Liver (tissue), 3 donors: Measurements from ENCODE around the gene RO60.

ENCODE experiments used
- EGR1 ChIP-seq, 2 donors: IDR thresholded peaks; 2 replicates each; pipeline ENCODE4 v1.6.1; 2016 to 2018; ENCODE audit warnings: antibody characterized with exemption in 2 of 2, low read depth in 2 of 2
- GABPA ChIP-seq, 2 donors: IDR thresholded peaks in 1 of 2; conservative IDR thresholded peaks in 1 of 2; 2 replicates each; pipeline ENCODE4 v1.6.1; 2016; ENCODE audit warnings: antibody characterized with exemption in 2 of 2, mild to moderate bottlenecking in 1 of 2, moderate library complexity in 1 of 2
- HNF4G ChIP-seq: IDR thresholded peaks from 2 replicates; pipeline ENCODE4 v1.6.1; 2016; ENCODE audit warnings: antibody characterized with exemption
- JUND ChIP-seq, 2 donors: IDR thresholded peaks; 2 replicates each; pipeline ENCODE4 v1.6.1; 2016; ENCODE audit warnings: antibody characterized with exemption in 2 of 2
- REST ChIP-seq: IDR thresholded peaks from 2 replicates; pipeline ENCODE4 v1.6.1; 2016; ENCODE audit warnings: antibody characterized with exemption, mild to moderate bottlenecking
- SP1 ChIP-seq: IDR thresholded peaks from 2 replicates; pipeline ENCODE4 v1.6.1; 2018; ENCODE audit warnings: antibody characterized with exemption, mild to moderate bottlenecking
- TAF1 ChIP-seq: conservative IDR thresholded peaks from 2 replicates; pipeline ENCODE4 v1.6.1; 2016; ENCODE audit warnings: antibody characterized with exemption, mild to moderate bottlenecking
- TF ChIP-seq, protein P1 (sequence below): IDR thresholded peaks from 2 replicates; pipeline ENCODE4 v1.6.1; 2016; ENCODE audit warnings: antibody characterized with exemption
- TF ChIP-seq, protein P2 (sequence below): fragments of 150-350 bp; IDR thresholded peaks from 2 replicates; pipeline ENCODE4 v1.5.1; 2017; ENCODE audit warnings: improper control_type of control experiment, low read depth, low read length; ENCODE audit not compliant: missing input control
- TF ChIP-seq, protein P3 (sequence below): IDR thresholded peaks from 2 replicates; pipeline ENCODE4 v1.6.1; 2016; ENCODE audit warnings: antibody characterized with exemption
- TF ChIP-seq, protein P4 (sequence below): IDR thresholded peaks from 2 replicates; pipeline ENCODE4 v1.6.1; 2016; ENCODE audit warnings: antibody characterized with exemption
- donor health status: healthy.
- donor health status: healthy.

- TF ChIP-seq, protein P1, sequence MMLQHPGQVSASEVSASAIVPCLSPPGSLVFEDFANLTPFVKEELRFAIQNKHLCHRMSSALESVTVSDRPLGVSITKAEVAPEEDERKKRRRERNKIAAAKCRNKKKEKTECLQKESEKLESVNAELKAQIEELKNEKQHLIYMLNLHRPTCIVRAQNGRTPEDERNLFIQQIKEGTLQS: no peak
- TF ChIP-seq, protein P2, sequence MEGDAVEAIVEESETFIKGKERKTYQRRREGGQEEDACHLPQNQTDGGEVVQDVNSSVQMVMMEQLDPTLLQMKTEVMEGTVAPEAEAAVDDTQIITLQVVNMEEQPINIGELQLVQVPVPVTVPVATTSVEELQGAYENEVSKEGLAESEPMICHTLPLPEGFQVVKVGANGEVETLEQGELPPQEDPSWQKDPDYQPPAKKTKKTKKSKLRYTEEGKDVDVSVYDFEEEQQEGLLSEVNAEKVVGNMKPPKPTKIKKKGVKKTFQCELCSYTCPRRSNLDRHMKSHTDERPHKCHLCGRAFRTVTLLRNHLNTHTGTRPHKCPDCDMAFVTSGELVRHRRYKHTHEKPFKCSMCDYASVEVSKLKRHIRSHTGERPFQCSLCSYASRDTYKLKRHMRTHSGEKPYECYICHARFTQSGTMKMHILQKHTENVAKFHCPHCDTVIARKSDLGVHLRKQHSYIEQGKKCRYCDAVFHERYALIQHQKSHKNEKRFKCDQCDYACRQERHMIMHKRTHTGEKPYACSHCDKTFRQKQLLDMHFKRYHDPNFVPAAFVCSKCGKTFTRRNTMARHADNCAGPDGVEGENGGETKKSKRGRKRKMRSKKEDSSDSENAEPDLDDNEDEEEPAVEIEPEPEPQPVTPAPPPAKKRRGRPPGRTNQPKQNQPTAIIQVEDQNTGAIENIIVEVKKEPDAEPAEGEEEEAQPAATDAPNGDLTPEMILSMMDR: no peak
- TF ChIP-seq REST: no peak
- TF ChIP-seq EGR1 (IDR thresholded peaks at IDR 0.05; ENCODE audit: low read depth in 2 of 2): no peak
- TF ChIP-seq, protein P3, sequence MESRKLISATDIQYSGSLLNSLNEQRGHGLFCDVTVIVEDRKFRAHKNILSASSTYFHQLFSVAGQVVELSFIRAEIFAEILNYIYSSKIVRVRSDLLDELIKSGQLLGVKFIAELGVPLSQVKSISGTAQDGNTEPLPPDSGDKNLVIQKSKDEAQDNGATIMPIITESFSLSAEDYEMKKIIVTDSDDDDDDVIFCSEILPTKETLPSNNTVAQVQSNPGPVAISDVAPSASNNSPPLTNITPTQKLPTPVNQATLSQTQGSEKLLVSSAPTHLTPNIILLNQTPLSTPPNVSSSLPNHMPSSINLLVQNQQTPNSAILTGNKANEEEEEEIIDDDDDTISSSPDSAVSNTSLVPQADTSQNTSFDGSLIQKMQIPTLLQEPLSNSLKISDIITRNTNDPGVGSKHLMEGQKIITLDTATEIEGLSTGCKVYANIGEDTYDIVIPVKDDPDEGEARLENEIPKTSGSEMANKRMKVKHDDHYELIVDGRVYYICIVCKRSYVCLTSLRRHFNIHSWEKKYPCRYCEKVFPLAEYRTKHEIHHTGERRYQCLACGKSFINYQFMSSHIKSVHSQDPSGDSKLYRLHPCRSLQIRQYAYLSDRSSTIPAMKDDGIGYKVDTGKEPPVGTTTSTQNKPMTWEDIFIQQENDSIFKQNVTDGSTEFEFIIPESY: no peak
- TF ChIP-seq HNF4G: no peak
- no peak for TF ChIP-seq JUND (IDR thresholded peaks at IDR 0.05)
- TF ChIP-seq TAF1: no peak
- no peak for TF ChIP-seq GABPA (IDR thresholded peaks at IDR 0.05 in 1 of 2, conservative IDR thresholded peaks at IDR 0.05 in 1 of 2)
- TF ChIP-seq, protein P4, sequence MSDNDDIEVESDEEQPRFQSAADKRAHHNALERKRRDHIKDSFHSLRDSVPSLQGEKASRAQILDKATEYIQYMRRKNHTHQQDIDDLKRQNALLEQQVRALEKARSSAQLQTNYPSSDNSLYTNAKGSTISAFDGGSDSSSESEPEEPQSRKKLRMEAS: no peak
- no peak for TF ChIP-seq SP1
Measured at GRCh38 chr1:193083365-193084088, 24.1 kb downstream of the RO60 start.
